Measurements from ENCODE around the gene TLX3.

DNA sequence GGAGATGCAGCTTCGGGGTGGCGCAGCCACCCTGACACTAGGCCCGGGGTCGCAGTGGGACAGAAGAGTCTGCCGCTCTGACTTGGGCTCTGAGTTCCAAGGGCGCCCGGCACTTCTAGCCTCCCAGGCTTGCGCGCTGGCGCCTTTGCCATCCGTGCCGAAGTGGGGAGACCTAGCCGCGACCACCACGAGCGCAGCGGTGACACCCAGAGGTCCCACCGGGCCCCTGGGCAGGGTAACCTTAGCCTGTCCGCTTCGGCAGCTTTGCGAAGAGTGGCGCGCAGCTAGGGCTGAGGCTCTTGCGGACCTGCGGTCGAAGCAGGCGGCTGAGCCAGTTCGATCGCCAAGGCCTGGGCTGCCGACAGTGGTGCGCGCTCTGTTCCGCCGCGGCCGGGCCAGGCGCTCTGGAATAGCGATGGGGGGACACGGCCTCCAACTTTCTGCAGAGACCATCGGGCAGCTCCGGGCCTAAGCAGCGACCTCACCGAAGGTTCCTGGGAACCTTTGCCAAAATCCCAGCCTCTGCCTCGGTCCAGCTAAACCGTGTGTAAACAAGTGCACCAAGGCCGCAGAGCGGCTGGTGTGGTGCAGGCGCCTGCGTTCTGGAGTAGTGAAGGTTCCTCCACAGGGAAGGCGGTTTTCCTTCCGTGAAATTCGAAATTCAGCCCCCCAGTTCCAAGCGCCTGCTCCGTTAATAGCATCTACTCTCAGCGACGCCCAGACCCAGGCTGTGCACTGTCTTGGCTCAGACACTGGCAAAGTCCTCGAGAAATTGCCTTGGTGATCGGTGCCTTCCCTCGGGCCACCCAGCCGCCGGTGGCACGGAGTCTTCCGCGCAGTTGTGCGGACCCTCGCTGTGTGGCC is 7.4 kb downstream of the TLX3 start:
- TF ChIP-seq NFIC (IDR thresholded peaks at IDR 0.05) = no peak
- TF ChIP-seq TEAD4 (IDR thresholded peaks at IDR 0.05) = no peak
- TF ChIP-seq ZBTB7A (IDR thresholded peaks at IDR 0.05; ENCODE audit: low read depth) = no peak
- no peak for TF ChIP-seq CREB1 (IDR thresholded peaks at IDR 0.05; ENCODE audit: low read depth)
- TF ChIP-seq TAF1 (IDR thresholded peaks at IDR 0.05; ENCODE audit: low read depth) = no peak

Data from Ishikawa (cell line).